Prostate gland (tissue), 2 donors: Measurements from ENCODE around the gene FTCDNL1.

Experiments used
- CTCF ChIP-seq, 4 experiments: fragments of 200-600 bp in 2 of 4; fragments of 450-650 bp in 2 of 4; sonication (generic) in 2 of 4; IDR thresholded peaks; 1 replicate in 3 of 4; 2 replicates in 1 of 4; pipeline ENCODE4 v1.5.1; 2016 to 2019; ENCODE audit warnings: antibody characterized with exemption in 4 of 4, mild to moderate bottlenecking in 2 of 4, moderate library complexity in 2 of 4
- POLR2A ChIP-seq: fragments of 450-650 bp; IDR thresholded peaks from one replicate; pipeline ENCODE4 v1.6.1; 2016; ENCODE audit warnings: antibody characterized with exemption, mild to moderate bottlenecking
- POLR2AphosphoS5 ChIP-seq: sonication (generic); formaldehyde crosslinking; IDR thresholded peaks from one replicate; pipeline ENCODE4 v1.6.1; 2017; ENCODE audit warnings: antibody characterized with exemption

GRCh38 chr2:199756211-199756610, 94.8 kb downstream of the FTCDNL1 start:
- TF ChIP-seq POLR2A: no peak
- TF ChIP-seq CTCF (IDR thresholded peaks at IDR 0.05): no peak
- no peak for TF ChIP-seq POLR2AphosphoS5
